SIG-M5 (cell line): Measurements from ENCODE around the gene KCTD15.
"Not testable (repeated sequence)": the region's sequence is repeated elsewhere in the genome, so short reads cannot be mapped to it uniquely, and the experiment has no call there.

Experiments used
- DNase-seq: peaks from one replicate; lab custom pipeline; 2025; lab: John Stamatoyannopoulos, UW

Gene KCTD15

GRCh38 chr19:33814181-33815165 is 17.8 kb downstream of the KCTD15 start:
- DNase-seq, result no peak

- no peak for DNase-seq
Observed at GRCh38 chr19:33815380-33816340, 19.0 kb downstream of the KCTD15 start.

- DNase-seq, result no peak
Observed at GRCh38 chr19:33818411-33818810, 21.7 kb downstream of the KCTD15 start.

- not testable (repeated sequence) for DNase-seq
Observed at GRCh38 chr19:33819078-33819477, 22.4 kb downstream of the KCTD15 start.

- DNase-seq, result no peak
Observed at GRCh38 chr19:33819506-33819879, 22.8 kb downstream of the KCTD15 start.

GRCh38 chr19:33819880-33820781 is 23.5 kb downstream of the KCTD15 start:
- DNase-seq, result peak; percentile 71

- DNase-seq, result no peak
Observed at GRCh38 chr19:33821871-33822270, 25.2 kb downstream of the KCTD15 start.

GRCh38 chr19:33823341-33823740 is 26.7 kb downstream of the KCTD15 start:
- no peak for DNase-seq

- DNase-seq, result no peak
Observed at GRCh38 chr19:33825556-33825955, 28.9 kb downstream of the KCTD15 start.

- no peak for DNase-seq
Observed at GRCh38 chr19:33826521-33826920, 29.9 kb downstream of the KCTD15 start.

- no peak for DNase-seq
Observed at GRCh38 chr19:33828266-33829075, 31.8 kb downstream of the KCTD15 start.

GRCh38 chr19:33830264-33830663 is 33.6 kb downstream of the KCTD15 start:
- no peak for DNase-seq

GRCh38 chr19:33831825-33832224 is 35.2 kb downstream of the KCTD15 start:
- DNase-seq, result no peak

GRCh38 chr19:33832633-33833032 is 36.0 kb downstream of the KCTD15 start:
- DNase-seq, result no peak

- DNase-seq, result no peak
Observed at GRCh38 chr19:33840382-33840781, 43.7 kb downstream of the KCTD15 start.

- DNase-seq, result no peak
Observed at GRCh38 chr19:33840783-33841182, 44.1 kb downstream of the KCTD15 start.

- DNase-seq, result no peak
Observed at GRCh38 chr19:33841685-33842084, 45.0 kb downstream of the KCTD15 start.

- no peak for DNase-seq
Observed at GRCh38 chr19:33844478-33844877, 47.8 kb downstream of the KCTD15 start.

GRCh38 chr19:33845498-33845897 is 48.8 kb downstream of the KCTD15 start:
- no peak for DNase-seq

- no peak for DNase-seq
Observed at GRCh38 chr19:33849551-33850147, 53.0 kb downstream of the KCTD15 start.
